ENCODE results near the gene UBQLN4. TPM values are rescaled to one million over a fixed set of nuclear protein-coding genes. Genes with fewer than 3 reads are reported as not detected.

The UBQLN4 gene
- total RNA-seq, 2 donors from 2014 or later, result 27.0 to 43.6 TPM

- intact Hi-C loops (cut with DNase I), result no loop called here
- H3K4me3 ChIP-seq, result peak within 1 kb of the TSS; percentile 30 to 35
- H3K27me3 ChIP-seq (replicated peaks; ENCODE audit: insufficient read depth), result no peaks in the 10 kb centered on the region
- no peaks in the 10 kb centered on the region for H3K9me3 ChIP-seq
- H3K27ac ChIP-seq, result peak within 1 kb of the TSS; percentile 81
- H3K36me3 ChIP-seq, result no peaks in the 10 kb centered on the region
- peak; percentile 86 for TF ChIP-seq POLR2A (IDR thresholded peaks at IDR 0.05)
- TF ChIP-seq CTCF (IDR thresholded peaks at IDR 0.05), result peak in 1 of 4 experiments; percentile 19
- TF ChIP-seq POLR2AphosphoS5 (IDR thresholded peaks at IDR 0.05), result peak; percentile 89
- DNase-seq (ENCODE audit: low spot score), result peak; percentile 92
- 24% methylated on average over 11 of the region's 11 CpGs for WGBS
- H3K4me1 ChIP-seq (replicated peaks), result no peaks in the 10 kb centered on the region
These were observed 7.5 kb upstream of the UBQLN4 start, which contains the start of gene RAB25 for GRCh38 chr1:156060937-156061636. Gene RAB25, plus strand, starts transcription at chr1:156061160. Its CDS starts 241 bp downstream, at chr1:156061401.

- H3K27me3 ChIP-seq (replicated peaks; ENCODE audit: insufficient read depth), result no peaks in the 10 kb centered on the region
- WGBS, result 95% methylated on average over 1 of the region's 1 CpG
- H3K27ac ChIP-seq, result no peak overlapping the region
- H3K4me3 ChIP-seq, result no peak overlapping the region
- TF ChIP-seq POLR2A (IDR thresholded peaks at IDR 0.05), result no peak
- no peak for TF ChIP-seq CTCF (IDR thresholded peaks at IDR 0.05)
- no peak for TF ChIP-seq POLR2AphosphoS5 (IDR thresholded peaks at IDR 0.05)
- no peaks in the 10 kb centered on the region for H3K9me3 ChIP-seq
- intact Hi-C loops (cut with DNase I), result no loop called here
- no peaks in the 10 kb centered on the region for H3K4me1 ChIP-seq (replicated peaks)
- DNase-seq (ENCODE audit: low spot score), result no peak
- H3K36me3 ChIP-seq, result no peaks in the 10 kb centered on the region
These were observed 2.8 kb upstream of the UBQLN4 start for GRCh38 chr1:156056326-156056849.

GRCh38 chr1:156055281-156056048 lies 1.9 kb upstream of the UBQLN4 start:
- WGBS, result 18% methylated on average over 17 of the region's 17 CpGs
- no peak for DNase-seq (ENCODE audit: low spot score)
- intact Hi-C loops (cut with DNase I), result no loop called here
- Histone ChIP-seq H3K36me3 (no peaks in the 10 kb centered on the region), H3K9me3 (no peaks in the 10 kb centered on the region), H3K4me1 (replicated peaks) (no peaks in the 10 kb centered on the region), H3K27me3 (replicated peaks; ENCODE audit: insufficient read depth) (no peaks in the 10 kb centered on the region), H3K27ac (peak overlapping the region; percentile 89), H3K4me3 (peak overlapping the region; percentile 69 to 93)
- TF ChIP-seq POLR2AphosphoS5 (IDR thresholded peaks at IDR 0.05) (no peak), POLR2A (IDR thresholded peaks at IDR 0.05) (no peak), CTCF (IDR thresholded peaks at IDR 0.05) (no peak)

- Histone ChIP-seq H3K27ac (peak within 1 kb of the TSS; percentile 89), H3K4me1 (replicated peaks) (no peaks in the 10 kb centered on the region), H3K4me3 (peak within 1 kb of the TSS; percentile 69 to 93), H3K36me3 (no peaks in the 10 kb centered on the region), H3K27me3 (replicated peaks; ENCODE audit: insufficient read depth) (no peaks in the 10 kb centered on the region), H3K9me3 (no peaks in the 10 kb centered on the region)
- WGBS, result under 1% methylated on average over 53 of the region's 53 CpGs
- TF ChIP-seq POLR2AphosphoS5 (IDR thresholded peaks at IDR 0.05), result peak; percentile 99
- peak in 1 of 4 experiments; percentile 46 for TF ChIP-seq CTCF (IDR thresholded peaks at IDR 0.05)
- TF ChIP-seq POLR2A (IDR thresholded peaks at IDR 0.05), result peak; percentile 69
- peak; percentile 98 for DNase-seq (ENCODE audit: low spot score)
- intact Hi-C loops (cut with DNase I), result no loop called here
These were observed 1.1 kb upstream of the UBQLN4 start, which contains the start of gene LAMTOR2 for GRCh38 chr1:156054500-156055280. Gene LAMTOR2, plus strand, starts transcription at chr1:156054782. Its CDS starts 108 bp downstream, at chr1:156054890.
